Stomach (tissue), 4 donors: Measurements from ENCODE around the gene CPLANE1.

Experiments used
- EP300 ChIP-seq: sonication (generic); formaldehyde crosslinking; IDR thresholded peaks from one replicate; pipeline ENCODE4 v1.6.1; 2017; ENCODE audit warnings: antibody characterized with exemption
- POLR2A ChIP-seq, 4 donors: fragments of 450-650 bp; IDR thresholded peaks; one replicate each; pipeline ENCODE4 v1.6.1; 2016; ENCODE audit warnings: antibody characterized with exemption in 4 of 4, control low read depth in 2 of 4, mild to moderate bottlenecking in 1 of 4, moderate library complexity in 1 of 4
- TF ChIP-seq, protein P1 (sequence below), 7 experiments: fragments of 450-650 bp in 4 of 7; fragments of 200-600 bp in 3 of 7; sonication (generic) in 3 of 7; IDR thresholded peaks; one replicate each; pipeline ENCODE4 v1.5.1; 2016 to 2019; ENCODE audit warnings: antibody characterized with exemption in 7 of 7, control low read depth in 2 of 7, mild to moderate bottlenecking in 1 of 7

DNA sequence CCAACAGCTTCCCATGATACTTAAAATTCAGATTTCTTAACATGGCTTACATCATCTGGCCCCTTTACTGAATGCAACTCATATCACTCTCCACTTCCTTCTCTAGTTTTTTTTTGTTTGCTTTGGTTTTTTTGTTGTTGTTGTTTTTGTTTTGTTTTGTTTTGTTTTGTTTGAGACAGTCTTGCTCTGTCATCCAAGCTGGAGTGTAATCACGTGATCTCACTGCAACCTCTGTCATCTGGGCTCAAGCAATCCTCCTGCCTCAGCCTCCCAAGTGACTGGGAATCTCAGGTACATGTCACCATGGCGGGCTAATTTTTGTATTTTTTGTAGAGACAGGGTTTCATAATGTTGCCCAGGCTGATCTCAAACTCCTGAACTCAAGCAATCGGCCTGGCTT, 41.4 kb downstream of the CPLANE1 start:
- TF ChIP-seq POLR2A (IDR thresholded peaks at IDR 0.05) (no peak), EP300 (no peak)
- TF ChIP-seq, protein P1, sequence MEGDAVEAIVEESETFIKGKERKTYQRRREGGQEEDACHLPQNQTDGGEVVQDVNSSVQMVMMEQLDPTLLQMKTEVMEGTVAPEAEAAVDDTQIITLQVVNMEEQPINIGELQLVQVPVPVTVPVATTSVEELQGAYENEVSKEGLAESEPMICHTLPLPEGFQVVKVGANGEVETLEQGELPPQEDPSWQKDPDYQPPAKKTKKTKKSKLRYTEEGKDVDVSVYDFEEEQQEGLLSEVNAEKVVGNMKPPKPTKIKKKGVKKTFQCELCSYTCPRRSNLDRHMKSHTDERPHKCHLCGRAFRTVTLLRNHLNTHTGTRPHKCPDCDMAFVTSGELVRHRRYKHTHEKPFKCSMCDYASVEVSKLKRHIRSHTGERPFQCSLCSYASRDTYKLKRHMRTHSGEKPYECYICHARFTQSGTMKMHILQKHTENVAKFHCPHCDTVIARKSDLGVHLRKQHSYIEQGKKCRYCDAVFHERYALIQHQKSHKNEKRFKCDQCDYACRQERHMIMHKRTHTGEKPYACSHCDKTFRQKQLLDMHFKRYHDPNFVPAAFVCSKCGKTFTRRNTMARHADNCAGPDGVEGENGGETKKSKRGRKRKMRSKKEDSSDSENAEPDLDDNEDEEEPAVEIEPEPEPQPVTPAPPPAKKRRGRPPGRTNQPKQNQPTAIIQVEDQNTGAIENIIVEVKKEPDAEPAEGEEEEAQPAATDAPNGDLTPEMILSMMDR (IDR thresholded peaks at IDR 0.05), result no peak
